Esophagus (tissue), 2 donors: Measurements from ENCODE around the gene ST3GAL4. TPM values are rescaled to one million over a fixed set of nuclear protein-coding genes. Genes with fewer than 3 reads are reported as not detected.
"Not testable (repeated sequence)": the region's sequence is repeated elsewhere in the genome, so short reads cannot be mapped to it uniquely, and the experiment has no call there.

Experiments
- H3K27ac ChIP-seq, 2 donors: one replicate each; pipeline ENCODE4 v1.5.1; 2013; ENCODE audit warnings: low read depth in 2 of 2, mild to moderate bottlenecking in 2 of 2, inconsistent platforms in 1 of 2, low read length in 1 of 2, moderate library complexity in 1 of 2
- H3K27me3 ChIP-seq, 2 donors: one replicate each; pipeline ENCODE4 v1.6.1; 2013; ENCODE audit warnings: low read length in 2 of 2, control low read depth in 1 of 2, mild to moderate bottlenecking in 1 of 2; ENCODE audit not compliant: insufficient read depth in 2 of 2, control insufficient read depth in 1 of 2
- H3K36me3 ChIP-seq, 2 donors: one replicate each; pipeline ENCODE4 v1.6.1; 2013; ENCODE audit warnings: low read length in 1 of 2; ENCODE audit not compliant: control insufficient read depth in 2 of 2, insufficient read depth in 2 of 2
- H3K4me1 ChIP-seq, 2 donors: one replicate each; pipeline ENCODE4 v1.6.1; 2013; ENCODE audit warnings: low read length in 1 of 2; ENCODE audit not compliant: control insufficient read depth in 2 of 2, insufficient read depth in 2 of 2
- H3K4me3 ChIP-seq, 2 donors: one replicate each; pipeline ENCODE4 v1.5.1; 2013; ENCODE audit warnings: low read length in 2 of 2, mild to moderate bottlenecking in 2 of 2, low read depth in 1 of 2, moderate library complexity in 1 of 2
- H3K9me3 ChIP-seq, 2 donors: one replicate each; pipeline ENCODE4 v1.6.1; 2013; ENCODE audit warnings: mild to moderate bottlenecking in 2 of 2, low read depth in 1 of 2, low read length in 1 of 2, moderate library complexity in 1 of 2; ENCODE audit not compliant: control insufficient read depth in 2 of 2, insufficient read depth in 1 of 2
- WGBS, 2 donors: extraction: QIAGEN DNeasy Blood & Tissue Kit; methylation state at CpG; one replicate each; pipeline ENCODE4 v1.1.7; 2013; 5-methylcytosine and 5-hydroxymethylcytosine counted together
- polyA plus RNA-seq, 2 donors: library from polyadenylated mRNA; stranded (reverse); fragments of 200-250 nt; gene quantifications; one replicate each; pipeline ENCODE4 v1.2.3, GENCODE V29; 2013
- donor health status: healthy with polysubstance abuse.
- donor health status: Bipolar disorder and iron deficiency.

Gene ST3GAL4
- polyA plus RNA-seq, 2 donors, result 78.9 to 107 TPM

- WGBS, 2 donors, result 52 to 56% methylated on average over 8 of the region's 8 CpGs
- Histone ChIP-seq H3K27ac (no peak overlapping the region), H3K27me3 (no peaks in the 10 kb centered on the region), H3K4me3 (no peak overlapping the region), H3K36me3 (no peaks in the 10 kb centered on the region), H3K9me3 (no peaks in the 10 kb centered on the region), H3K4me1 (peaks cover 0 to 16% of the 10 kb centered on the region in 2 donors)
Observed at GRCh38 chr11:126391970-126392632, 36.6 kb downstream of the ST3GAL4 start.

GRCh38 chr11:126392633-126393013 is 37.1 kb downstream of the ST3GAL4 start:
- no peaks in the 10 kb centered on the region for H3K9me3 ChIP-seq
- peaks cover 0 to 16% of the 10 kb centered on the region in 2 donors for H3K4me1 ChIP-seq
- no peak overlapping the region for H3K27ac ChIP-seq
- no peaks in the 10 kb centered on the region for H3K27me3 ChIP-seq
- WGBS, 2 donors, result 38 to 43% methylated on average over 4 of the region's 4 CpGs
- no peak overlapping the region for H3K4me3 ChIP-seq
- no peaks in the 10 kb centered on the region for H3K36me3 ChIP-seq

- Histone ChIP-seq H3K27ac (peak overlapping the region in 1 of 2 donors; percentile 0), H3K4me3 (no peak overlapping the region), H3K27me3 (no peaks in the 10 kb centered on the region), H3K4me1 (peaks cover 0 to 16% of the 10 kb centered on the region in 2 donors), H3K36me3 (no peaks in the 10 kb centered on the region), H3K9me3 (no peaks in the 10 kb centered on the region)
- WGBS, 2 donors, result 80 to 84% methylated on average over 5 of the region's 5 CpGs
Observed at GRCh38 chr11:126393143-126393542, 37.7 kb downstream of the ST3GAL4 start.

GRCh38 chr11:126394036-126394435 is 38.5 kb downstream of the ST3GAL4 start:
- Histone ChIP-seq H3K9me3 (no peaks in the 10 kb centered on the region), H3K27me3 (no peaks in the 10 kb centered on the region), H3K4me3 (no peak overlapping the region), H3K36me3 (no peaks in the 10 kb centered on the region), H3K4me1 (peaks cover 0 to 16% of the 10 kb centered on the region in 2 donors), H3K27ac (no peak overlapping the region)
- WGBS, 2 donors, result 68 to 72% methylated on average over 3 of the region's 3 CpGs

GRCh38 chr11:126394634-126395072 is 39.2 kb downstream of the ST3GAL4 start:
- 45 to 49% methylated on average over 5 to 7 of the region's 7 CpGs for WGBS, 2 donors
- H3K4me1 ChIP-seq, result peaks cover 0 to 16% of the 10 kb centered on the region in 2 donors
- H3K27ac ChIP-seq, H3K9me3 ChIP-seq, H3K4me3 ChIP-seq, H3K36me3 ChIP-seq, H3K27me3 ChIP-seq: not testable (repeated sequence)

GRCh38 chr11:126395784-126396183 is 40.3 kb downstream of the ST3GAL4 start:
- not testable (repeated sequence) for H3K27me3 ChIP-seq, H3K36me3 ChIP-seq, H3K4me3 ChIP-seq, H3K27ac ChIP-seq, H3K9me3 ChIP-seq
- H3K4me1 ChIP-seq, result peaks cover 0 to 16% of the 10 kb centered on the region in 2 donors
- 82 to 89% methylated on average over 9 to 10 of the region's 13 CpGs for WGBS, 2 donors

- H3K4me3 ChIP-seq, H3K36me3 ChIP-seq, H3K9me3 ChIP-seq, H3K27me3 ChIP-seq, H3K27ac ChIP-seq: not testable (repeated sequence)
- 83 to 90% methylated on average over 15 of the region's 15 CpGs for WGBS, 2 donors
- H3K4me1 ChIP-seq, result peaks cover 0 to 16% of the 10 kb centered on the region in 2 donors
Observed at GRCh38 chr11:126396266-126396665, 40.8 kb downstream of the ST3GAL4 start.

GRCh38 chr11:126396965-126397364 is 41.5 kb downstream of the ST3GAL4 start:
- Histone ChIP-seq H3K27me3 (no peaks in the 10 kb centered on the region), H3K27ac (no peak overlapping the region), H3K36me3 (no peaks in the 10 kb centered on the region), H3K4me3 (no peak overlapping the region), H3K4me1 (peaks cover 0 to 13% of the 10 kb centered on the region in 2 donors), H3K9me3 (no peaks in the 10 kb centered on the region)
- 84 to 86% methylated on average over 4 of the region's 4 CpGs for WGBS, 2 donors

- no peaks in the 10 kb centered on the region for H3K9me3 ChIP-seq
- H3K4me1 ChIP-seq, result peaks cover 0 to 8% of the 10 kb centered on the region in 2 donors
- H3K36me3 ChIP-seq, result no peaks in the 10 kb centered on the region
- 93 to 98% methylated on average over 4 of the region's 4 CpGs for WGBS, 2 donors
- H3K4me3 ChIP-seq, result no peak overlapping the region
- H3K27me3 ChIP-seq, result no peaks in the 10 kb centered on the region
- H3K27ac ChIP-seq, result no peak overlapping the region
Observed at GRCh38 chr11:126398296-126398695, 42.8 kb downstream of the ST3GAL4 start.

GRCh38 chr11:126398721-126399120 is 43.2 kb downstream of the ST3GAL4 start:
- Histone ChIP-seq H3K4me3 (no peak overlapping the region), H3K36me3 (no peaks in the 10 kb centered on the region), H3K27me3 (no peaks in the 10 kb centered on the region), H3K9me3 (no peaks in the 10 kb centered on the region), H3K27ac (no peak overlapping the region), H3K4me1 (peaks cover 0 to 11% of the 10 kb centered on the region in 2 donors)
- 95 to 100% methylated on average over 1 of the region's 1 CpG for WGBS, 2 donors
